A549 (cell line): ENCODE results near the gene HTR2B. TPM values are rescaled to one million over a fixed set of nuclear protein-coding genes. Genes with fewer than 3 reads are reported as not detected.
A peak's percentile ranks its signal among the peaks of the same experiment; 100 is the strongest.

Experiments
- ATAC-seq, 2 experiments: fragments of 200-7000 bp in 1 of 2; fragments of >200 bp in 1 of 2; cut with Nextera tagmentation in 1 of 2; cut with Tn5 transposase in 1 of 2; 3 replicates each; pipeline versions ENCODE4 v1.8.0 to v1.9.1; 2018 to 2020; ENCODE audit warnings: mild to moderate bottlenecking in 1 of 2, moderate library complexity in 1 of 2
- CTCF ChIA-PET: fragments of 300-600 bp; sonication (Branson Sonifier 250); formaldehyde crosslinking; extraction: SDS; loops from one replicate; lab custom pipeline; 2021; ENCODE audit warnings: antibody characterized with exemption, inconsistent platforms; lab: Yijun Ruan, JAX
- POLR2A ChIA-PET: fragments of 350-600 bp; formaldehyde crosslinking; extraction: SDS; loops from one replicate; lab custom pipeline; 2021; ENCODE audit warnings: antibody characterized with exemption, inconsistent platforms; lab: Yijun Ruan, JAX
- DNase-seq, 2 experiments: peaks; one replicate each; pipeline versions ENCODE4 v3.0.0 to v3.0.0-alpha.2; 2011 to 2016; ENCODE audit warnings: low read depth in 1 of 2, low spot score in 1 of 2
- FAIRE-seq: peaks from 2 replicates; lab custom pipeline; 2011; peaks lifted over from hg19 to GRCh38; lab: Jason Lieb, UNC
- H3K27ac ChIP-seq, 2 experiments: fragments of >200 bp; sonication (Bioruptor Twin); formaldehyde crosslinking; 3 replicates each; pipeline ENCODE4 v1.5.1; 2016 to 2017
- H3K4me1 ChIP-seq: fragments of >200 bp; sonication (Bioruptor Twin); formaldehyde crosslinking; 3 replicates; pipeline ENCODE4 v1.6.1; 2016
- H3K4me2 ChIP-seq: fragments of >200 bp; sonication (Bioruptor Twin); formaldehyde crosslinking; 3 replicates; pipeline ENCODE4 v1.6.1; 2016
- H3K4me3 ChIP-seq: fragments of >200 bp; sonication (Bioruptor Twin); formaldehyde crosslinking; 3 replicates; pipeline ENCODE4 v1.5.1; 2016
- H3K9me3 ChIP-seq: fragments of >200 bp; sonication (Bioruptor Twin); formaldehyde crosslinking; 3 replicates; pipeline ENCODE4 v1.6.1; 2016
- BCL3 ChIP-seq: fragments of >200 bp; sonication (Bioruptor Twin); formaldehyde crosslinking; IDR thresholded peaks from 3 replicates; pipeline ENCODE4 v1.6.1; 2016
- CHD4 ChIP-seq: fragments of 200-600 bp; sonication (generic); IDR thresholded peaks from 2 replicates; pipeline ENCODE4 v1.6.1; 2016; ENCODE audit warnings: antibody characterized with exemption, mild to moderate bottlenecking, borderline replicate concordance
- E2F6 ChIP-seq: IDR thresholded peaks from 2 replicates; pipeline ENCODE4 v1.6.1; 2012; ENCODE audit warnings: low read depth, borderline replicate concordance
- ELK1 ChIP-seq: fragments of 150-350 bp; IDR thresholded peaks from 2 replicates; pipeline ENCODE4 v1.6.1; 2014; ENCODE audit warnings: low read depth, mild to moderate bottlenecking, low read length
- PBX3 ChIP-seq: IDR thresholded peaks from 2 replicates; pipeline ENCODE4 v1.6.1; 2012
- POLR2A ChIP-seq: IDR thresholded peaks from 2 replicates; pipeline ENCODE4 v1.6.1; 2012; ENCODE audit warnings: mild to moderate bottlenecking, low read length
- SMC3 ChIP-seq: fragments of >200 bp; sonication (Bioruptor Twin); formaldehyde crosslinking; IDR thresholded peaks from 3 replicates; pipeline ENCODE4 v1.6.1; 2018; ENCODE audit warnings: inconsistent platforms
- ZFP36 ChIP-seq: fragments of 450-650 bp; IDR thresholded peaks from 2 replicates; pipeline ENCODE4 v1.6.1; 2014; ENCODE audit warnings: borderline replicate concordance; ENCODE audit not compliant: partially characterized antibody
- WGBS: methylation state at CpG from one replicate; pipeline ENCODE4 v1.1.6; 2017; ENCODE audit errors: missing lambda C conversion rate; 5-methylcytosine and 5-hydroxymethylcytosine counted together
- polyA plus RNA-seq, 4 experiments: library from polyadenylated mRNA; depleted of rRNA in 3 of 4; stranded (reverse); fragments of >200 nt; fragmentation: RNase III in 1 of 4; extraction: RNeasy Plus Mini Kit Qiagen cat#74134 plus additional on column Dnase treatment in 1 of 4; gene quantifications; 2 replicates in 3 of 4; 3 replicates in 1 of 4; pipeline ENCODE4 v1.2.3, GENCODE V29; 2011 to 2017
- small RNA-seq, 6 experiments: library from RNA; depleted of rRNA; stranded (forward); fragments of <200 nt; gene quantifications; one replicate each; pipeline ENCODE3, GENCODE V24; 2012

HTR2B gene
- polyA plus RNA-seq, 2 of the 4 experiments (the other 2 are of a cell fraction): 0.30 to 1.5 TPM

GRCh38 chr2:231059756-231060155, 65.1 kb downstream of the HTR2B start:
- DNase-seq (no peak), FAIRE-seq (no peak)
- H3K9me3 ChIP-seq: no peaks in the 10 kb centered on the region
- 91% methylated on average over 2 of the region's 2 CpGs for WGBS
- peak overlapping the region; percentile 97; the same call in 2 of the 3 replicates for H3K4me2 ChIP-seq
- H3K4me3 ChIP-seq: no peak overlapping the region
- TF ChIP-seq E2F6: no peak
- TF ChIP-seq POLR2A: no peak
- TF ChIP-seq SMC3: no peak
- TF ChIP-seq, all 56 proteins: peak for 0
- POLR2A ChIA-PET: no interaction called here
- H3K27ac ChIP-seq: no peak overlapping the region
- peaks cover 25% of the 10 kb centered on the region for H3K4me1 ChIP-seq
- CTCF ChIA-PET: interaction anchor here (1.4 kb wide), 1 partner anchor 565 kb away, joined by 3 read pairs; no protein-coding TSS in a partner anchor
- ATAC-seq: no peak

- DNase-seq (no peak), FAIRE-seq (no peak)
- POLR2A ChIA-PET: no interaction called here
Observed at GRCh38 chr2:231058761-231059550, 65.9 kb downstream of the HTR2B start.

More at GRCh38 chr2:231058761-231059550, 65.9 kb downstream of the HTR2B start:
- no peak for ATAC-seq
- CTCF ChIA-PET: interaction anchor here (1.3 to 1.4 kb wide), 2 partner anchors 234 to 566 kb away, joined by 3 to 4 read pairs; no protein-coding TSS in a partner anchor
- no peak for TF ChIP-seq CHD4
- no peak for TF ChIP-seq PBX3
- no peak for TF ChIP-seq ELK1
- no peak for TF ChIP-seq ZFP36
- TF ChIP-seq BCL3: no peak
- Histone ChIP-seq H3K4me3 (peak overlapping the region; percentile 4; the same call in 1 of the 3 replicates), H3K4me1 (peaks cover 25% of the 10 kb centered on the region), H3K9me3 (no peaks in the 10 kb centered on the region), H3K4me2 (peak overlapping the region; percentile 97), H3K27ac (no peak overlapping the region)
- 85% methylated on average over 4 of the region's 4 CpGs for WGBS

Small RNAs within 50 kb of the gene (small RNA-seq; reads per million reads assigned to genes)
- 0 reads per million in 6 experiments for gene RNU1-93P

Other genes starting within 250 kb of the HTR2B start
- not detected in 2 replicates for gene GPR55, start 199.8 kb downstream of the HTR2B start, polyA plus RNA-seq (2011; rRNA removed)
- gene GPR55, start 199.8 kb downstream of the HTR2B start, polyA plus RNA-seq (2017; fragmentation: RNase III; extraction: RNeasy Plus Mini Kit Qiagen cat#74134 plus additional on column Dnase treatment): not detected in 3 replicates
- not detected in 2 replicates for gene SPATA3, start 128.9 kb downstream of the HTR2B start, polyA plus RNA-seq (2011; rRNA removed)
- gene SPATA3, start 128.9 kb downstream of the HTR2B start, polyA plus RNA-seq (2017; fragmentation: RNase III; extraction: RNeasy Plus Mini Kit Qiagen cat#74134 plus additional on column Dnase treatment): not detected in 3 replicates
- gene C2orf72, start 87.5 kb downstream of the HTR2B start, polyA plus RNA-seq (2011; rRNA removed): 7.4 and 12.7 TPM in 2 replicates
- gene C2orf72, start 87.5 kb downstream of the HTR2B start, polyA plus RNA-seq (2017; fragmentation: RNase III; extraction: RNeasy Plus Mini Kit Qiagen cat#74134 plus additional on column Dnase treatment): 4.1 to 5.2 TPM (median 4.9 TPM) in 3 replicates
- 248 and 292 TPM in 2 replicates for gene PSMD1, start 68.2 kb downstream of the HTR2B start, polyA plus RNA-seq (2011; rRNA removed)
- 113 to 127 TPM (median 122 TPM) in 3 replicates for gene PSMD1, start 68.2 kb downstream of the HTR2B start, polyA plus RNA-seq (2017; fragmentation: RNase III; extraction: RNeasy Plus Mini Kit Qiagen cat#74134 plus additional on column Dnase treatment)
- 13.1 and 14.1 TPM in 2 replicates for gene ARMC9, start 73.6 kb upstream of the HTR2B start, polyA plus RNA-seq (2011; rRNA removed)
- 11.7 to 13.3 TPM (median 12.0 TPM) in 3 replicates for gene ARMC9, start 73.6 kb upstream of the HTR2B start, polyA plus RNA-seq (2017; fragmentation: RNase III; extraction: RNeasy Plus Mini Kit Qiagen cat#74134 plus additional on column Dnase treatment)